LoVo (cell line): ENCODE data around the gene PCDHGB5.
"Not testable (repeated sequence)": the region's sequence is repeated elsewhere in the genome, so short reads cannot be mapped to it uniquely, and the experiment has no call there.

Experiments used
- DNase-seq: peaks from one replicate; pipeline ENCODE4 v3.0.0-alpha.2; 2016; ENCODE audit warnings: low spot score

The PCDHGB5 gene

DNA sequence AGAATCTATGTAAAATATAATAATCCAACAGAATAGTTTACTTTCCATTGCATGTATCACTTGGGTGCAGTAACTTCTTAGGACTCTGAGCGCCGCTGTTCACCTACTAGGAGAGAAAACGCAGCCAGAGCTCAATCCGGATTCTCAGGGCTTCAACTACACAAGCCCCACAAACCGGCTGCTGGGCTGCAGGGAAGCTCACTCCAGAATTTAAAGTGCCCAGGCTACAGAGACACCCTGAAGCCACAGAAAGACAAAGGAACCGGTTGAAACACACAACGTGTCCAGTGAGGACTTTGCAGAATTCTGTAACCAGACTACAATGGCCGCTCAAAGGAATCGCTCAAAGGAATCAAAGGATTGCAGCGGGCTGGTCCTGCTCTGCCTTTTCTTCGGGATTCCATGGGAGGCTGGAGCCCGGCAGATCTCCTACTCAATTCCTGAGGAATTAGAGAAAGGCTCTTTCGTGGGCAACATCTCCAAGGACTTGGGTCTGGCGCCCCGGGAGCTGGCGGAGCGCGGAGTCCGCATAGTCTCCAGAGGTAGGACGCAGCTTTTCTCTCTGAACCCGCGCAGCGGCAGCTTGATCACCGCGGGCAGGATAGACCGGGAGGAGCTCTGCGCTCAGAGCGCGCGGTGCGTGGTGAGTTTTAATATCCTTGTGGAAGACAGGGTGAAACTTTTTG is 15.2 kb downstream of the PCDHGB5 start, which contains the start of gene PCDHGA10:
Gene PCDHGA10 (plus strand): TSS at position 134 of the 686 bp plus-strand sequence. CDS start 189 bp downstream, at position 323.
- DNase-seq = peak; percentile 71

DNA sequence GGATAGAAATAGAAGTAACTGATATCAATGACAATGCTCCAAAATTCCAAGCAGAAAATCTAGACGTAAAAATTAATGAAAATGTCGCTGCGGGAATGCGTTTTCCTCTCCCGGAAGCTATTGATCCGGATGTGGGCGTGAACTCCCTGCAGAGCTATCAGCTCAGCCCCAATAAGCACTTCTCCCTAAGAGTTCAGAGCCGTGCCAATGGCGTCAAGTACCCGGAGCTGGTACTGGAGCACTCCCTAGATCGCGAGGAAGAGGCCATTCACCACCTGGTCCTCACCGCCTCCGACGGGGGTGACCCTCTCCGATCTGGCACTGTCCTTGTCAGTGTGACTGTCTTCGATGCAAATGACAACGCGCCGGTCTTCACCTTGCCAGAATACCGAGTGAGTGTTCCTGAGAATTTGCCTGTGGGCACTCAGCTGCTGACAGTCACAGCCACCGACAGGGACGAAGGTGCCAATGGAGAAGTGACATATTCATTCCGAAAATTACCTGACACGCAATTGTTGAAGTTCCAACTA is 15.9 kb downstream of the PCDHGB5 start:
- no peak for DNase-seq

DNA sequence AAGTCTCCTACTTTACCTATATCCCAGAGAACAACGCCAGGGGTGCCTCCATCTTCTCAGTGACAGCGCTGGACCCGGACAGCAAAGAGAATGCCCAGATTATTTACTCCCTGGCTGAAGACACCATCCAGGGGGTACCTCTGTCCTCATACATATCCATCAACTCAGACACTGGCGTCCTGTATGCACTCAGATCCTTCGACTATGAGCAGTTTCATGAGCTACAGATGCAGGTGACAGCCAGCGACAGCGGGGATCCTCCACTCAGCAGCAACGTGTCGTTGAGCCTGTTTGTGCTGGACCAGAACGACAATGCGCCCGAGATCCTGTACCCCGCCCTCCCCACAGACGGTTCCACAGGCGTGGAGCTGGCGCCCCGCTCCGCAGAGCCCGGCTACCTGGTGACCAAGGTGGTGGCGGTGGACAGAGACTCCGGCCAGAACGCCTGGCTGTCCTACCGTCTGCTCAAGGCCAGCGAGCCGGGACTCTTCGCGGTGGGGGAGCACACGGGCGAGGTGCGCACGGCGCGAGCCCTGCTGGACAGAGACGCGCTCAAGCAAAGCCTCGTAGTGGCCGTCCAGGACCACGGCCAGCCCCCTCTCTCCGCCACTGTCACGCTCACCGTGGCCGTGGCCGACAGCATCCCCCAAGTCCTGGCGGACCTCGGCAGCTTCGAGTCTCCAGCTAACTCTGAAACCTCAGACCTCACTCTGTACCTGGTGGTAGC is 17.0 kb downstream of the PCDHGB5 start:
- DNase-seq = not testable (repeated sequence)

DNA sequence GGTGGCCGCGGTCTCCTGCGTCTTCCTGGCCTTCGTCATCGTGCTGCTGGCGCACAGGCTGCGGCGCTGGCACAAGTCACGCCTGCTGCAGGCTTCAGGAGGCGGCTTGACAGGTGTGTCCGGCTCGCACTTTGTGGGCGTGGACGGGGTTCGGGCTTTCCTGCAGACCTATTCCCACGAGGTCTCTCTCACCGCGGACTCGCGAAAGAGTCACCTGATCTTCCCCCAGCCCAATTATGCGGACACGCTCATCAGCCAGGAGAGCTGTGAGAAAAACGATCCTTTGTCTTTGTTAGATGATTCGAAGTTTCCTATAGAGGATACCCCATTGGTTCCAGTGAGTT is 17.5 kb downstream of the PCDHGB5 start:
- not testable (repeated sequence) for DNase-seq

DNA sequence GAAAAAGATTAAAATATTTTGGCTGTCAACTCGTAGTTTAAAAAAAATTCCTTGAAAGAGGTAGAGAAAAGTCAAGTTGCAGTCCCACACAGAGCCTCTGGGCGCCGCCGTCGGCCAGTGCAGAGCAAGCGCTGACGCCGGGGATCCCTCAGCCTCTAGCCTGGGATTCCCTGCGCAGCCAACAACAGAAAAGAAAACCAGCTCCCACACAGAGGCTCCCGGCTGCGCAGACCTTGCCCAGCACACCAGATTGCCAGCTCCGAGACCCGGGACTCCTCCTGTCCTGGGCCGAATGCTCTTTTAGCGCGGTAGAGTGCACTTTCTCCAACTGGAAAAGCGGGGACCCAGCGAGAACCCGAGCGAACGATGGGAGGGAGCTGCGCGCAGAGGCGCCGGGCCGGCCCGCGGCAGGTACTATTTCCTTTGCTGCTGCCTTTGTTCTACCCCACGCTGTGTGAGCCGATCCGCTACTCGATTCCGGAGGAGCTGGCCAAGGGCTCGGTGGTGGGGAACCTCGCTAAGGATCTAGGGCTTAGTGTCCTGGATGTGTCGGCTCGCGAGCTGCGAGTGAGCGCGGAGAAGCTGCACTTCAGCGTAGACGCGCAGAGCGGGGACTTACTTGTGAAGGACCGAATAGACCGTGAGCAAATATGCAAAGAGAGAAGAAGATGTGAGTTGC is 19.9 kb downstream of the PCDHGB5 start, which contains the start of gene PCDHGB7:
Gene PCDHGB7 (plus strand): TSS at position 184 of the 679 bp plus-strand sequence. CDS start 183 bp downstream, at position 367.
- DNase-seq = peak; percentile 48

DNA sequence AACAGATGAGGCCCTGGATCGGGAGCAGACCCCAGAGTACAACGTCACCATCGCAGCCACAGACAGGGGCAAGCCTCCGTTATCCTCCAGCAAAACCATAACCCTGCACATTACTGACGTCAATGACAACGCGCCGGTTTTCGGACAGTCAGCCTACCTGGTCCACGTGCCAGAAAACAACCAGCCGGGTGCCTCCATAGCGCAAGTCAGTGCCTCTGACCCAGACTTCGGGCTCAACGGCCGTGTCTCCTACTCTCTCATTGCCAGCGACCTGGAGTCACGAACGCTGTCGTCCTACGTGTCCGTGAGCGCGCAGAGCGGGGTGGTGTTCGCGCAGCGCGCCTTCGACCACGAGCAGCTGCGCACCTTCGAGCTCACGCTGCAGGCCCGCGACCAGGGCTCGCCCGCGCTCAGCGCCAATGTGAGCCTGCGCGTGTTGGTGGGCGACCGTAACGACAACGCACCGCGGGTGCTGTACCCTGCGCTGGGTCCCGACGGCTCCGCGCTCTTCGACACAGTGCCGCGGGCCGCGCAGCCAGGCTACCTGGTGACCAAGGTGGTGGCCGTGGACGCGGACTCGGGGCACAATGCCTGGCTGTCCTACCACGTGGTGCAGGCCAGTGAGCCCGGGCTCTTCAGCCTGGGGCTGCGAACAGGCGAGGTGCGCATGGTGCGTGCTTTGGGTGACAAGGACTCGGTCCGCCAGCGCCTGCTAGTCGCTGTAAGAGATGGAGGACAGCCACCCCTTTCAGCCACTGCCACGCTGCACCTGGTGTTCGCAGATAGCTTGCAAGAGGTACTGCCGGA is 21.5 kb downstream of the PCDHGB5 start:
- DNase-seq = no peak

DNA sequence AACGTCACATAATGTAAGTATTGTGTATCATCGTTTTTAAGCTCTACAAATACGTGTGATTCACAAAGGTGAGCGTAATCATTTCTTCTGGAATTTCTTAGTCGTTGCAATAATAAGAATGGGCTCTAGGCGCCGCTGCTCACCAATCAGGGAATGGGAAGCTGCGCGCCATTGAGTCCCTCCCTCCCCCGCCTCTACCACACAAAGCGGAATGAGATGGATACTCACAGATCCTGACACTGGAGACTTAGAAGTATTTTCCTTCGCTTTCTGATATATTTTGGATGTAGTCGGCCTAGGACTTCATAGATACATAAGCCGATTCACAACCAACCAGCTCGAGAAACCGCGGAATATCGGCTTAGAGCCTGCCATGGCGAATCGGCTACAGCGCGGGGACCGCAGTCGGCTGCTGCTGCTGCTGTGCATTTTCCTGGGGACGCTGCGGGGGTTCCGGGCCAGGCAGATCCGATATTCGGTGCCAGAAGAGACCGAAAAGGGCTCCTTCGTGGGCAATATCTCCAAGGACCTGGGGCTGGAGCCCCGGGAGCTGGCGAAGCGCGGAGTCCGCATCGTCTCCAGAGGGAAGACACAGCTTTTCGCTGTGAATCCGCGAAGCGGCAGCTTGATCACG is 23.2 kb downstream of the PCDHGB5 start, which contains the start of gene PCDHGA11:
Gene PCDHGA11 (plus strand): TSS at position 197 of the 634 bp plus-strand sequence. CDS start 177 bp downstream, at position 374.
- DNase-seq = no peak

DNA sequence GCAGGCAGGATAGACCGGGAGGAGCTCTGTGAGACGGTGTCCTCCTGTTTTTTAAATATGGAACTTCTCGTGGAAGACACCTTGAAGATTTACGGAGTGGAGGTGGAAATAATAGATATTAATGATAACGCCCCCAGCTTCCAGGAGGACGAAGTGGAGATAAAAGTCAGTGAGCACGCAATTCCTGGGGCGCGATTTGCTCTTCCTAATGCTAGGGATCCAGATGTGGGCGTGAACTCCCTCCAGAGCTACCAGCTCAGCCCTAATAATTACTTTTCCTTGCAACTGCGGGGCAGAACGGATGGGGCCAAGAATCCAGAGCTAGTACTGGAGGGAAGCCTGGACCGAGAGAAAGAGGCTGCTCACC is 23.7 kb downstream of the PCDHGB5 start:
- DNase-seq = no peak

DNA sequence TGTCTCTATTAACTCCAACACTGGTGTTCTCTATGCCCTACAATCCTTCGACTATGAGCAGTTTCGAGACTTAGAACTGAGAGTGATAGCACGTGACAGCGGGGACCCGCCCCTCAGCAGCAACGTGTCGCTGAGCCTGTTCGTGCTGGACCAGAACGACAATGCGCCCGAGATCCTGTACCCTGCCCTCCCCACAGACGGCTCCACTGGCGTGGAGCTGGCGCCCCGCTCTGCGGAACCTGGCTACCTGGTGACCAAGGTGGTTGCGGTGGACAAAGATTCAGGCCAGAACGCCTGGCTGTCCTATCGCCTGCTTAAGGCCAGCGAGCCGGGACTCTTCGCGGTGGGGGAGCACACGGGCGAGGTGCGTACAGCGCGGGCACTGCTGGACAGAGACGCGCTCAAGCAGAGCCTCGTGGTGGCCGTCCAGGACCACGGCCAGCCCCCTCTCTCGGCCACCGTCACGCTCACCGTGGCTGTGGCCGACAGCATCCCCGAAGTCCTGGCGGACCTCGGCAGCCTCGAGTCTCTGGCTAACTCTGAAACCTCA is 25.1 kb downstream of the PCDHGB5 start:
- DNase-seq = no peak

DNA sequence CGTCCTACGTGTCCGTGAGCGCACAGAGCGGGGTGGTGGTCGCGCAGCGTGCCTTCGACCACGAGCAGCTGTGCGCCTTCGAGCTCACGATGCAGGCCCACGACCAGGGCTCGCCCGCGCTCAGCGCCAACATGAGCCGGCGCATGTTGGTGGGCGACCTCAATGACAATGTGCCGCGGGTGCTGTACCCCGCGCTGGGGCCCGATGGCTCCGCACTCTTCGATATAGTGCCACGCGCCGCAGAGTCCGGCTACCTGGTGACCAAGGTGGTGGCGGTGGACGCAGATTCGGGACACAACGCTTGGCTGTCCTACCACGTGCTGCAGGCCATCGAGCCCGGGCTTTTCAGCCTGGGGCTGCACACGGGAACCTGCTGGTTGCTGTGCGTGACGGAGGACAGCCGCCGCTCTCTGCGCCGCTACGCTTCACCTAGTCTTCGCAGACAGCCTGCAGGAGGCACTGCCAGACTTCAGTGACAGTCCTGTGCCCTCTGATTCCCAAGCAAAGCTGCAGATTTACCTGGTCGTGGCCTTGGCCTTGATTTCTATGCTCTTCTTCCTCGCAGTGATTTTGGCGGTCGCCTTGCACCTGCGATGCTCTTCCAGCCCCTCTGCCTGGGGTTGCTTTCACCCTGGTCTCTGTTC is 30.2 kb downstream of the PCDHGB5 start:
- no peak for DNase-seq

DNA sequence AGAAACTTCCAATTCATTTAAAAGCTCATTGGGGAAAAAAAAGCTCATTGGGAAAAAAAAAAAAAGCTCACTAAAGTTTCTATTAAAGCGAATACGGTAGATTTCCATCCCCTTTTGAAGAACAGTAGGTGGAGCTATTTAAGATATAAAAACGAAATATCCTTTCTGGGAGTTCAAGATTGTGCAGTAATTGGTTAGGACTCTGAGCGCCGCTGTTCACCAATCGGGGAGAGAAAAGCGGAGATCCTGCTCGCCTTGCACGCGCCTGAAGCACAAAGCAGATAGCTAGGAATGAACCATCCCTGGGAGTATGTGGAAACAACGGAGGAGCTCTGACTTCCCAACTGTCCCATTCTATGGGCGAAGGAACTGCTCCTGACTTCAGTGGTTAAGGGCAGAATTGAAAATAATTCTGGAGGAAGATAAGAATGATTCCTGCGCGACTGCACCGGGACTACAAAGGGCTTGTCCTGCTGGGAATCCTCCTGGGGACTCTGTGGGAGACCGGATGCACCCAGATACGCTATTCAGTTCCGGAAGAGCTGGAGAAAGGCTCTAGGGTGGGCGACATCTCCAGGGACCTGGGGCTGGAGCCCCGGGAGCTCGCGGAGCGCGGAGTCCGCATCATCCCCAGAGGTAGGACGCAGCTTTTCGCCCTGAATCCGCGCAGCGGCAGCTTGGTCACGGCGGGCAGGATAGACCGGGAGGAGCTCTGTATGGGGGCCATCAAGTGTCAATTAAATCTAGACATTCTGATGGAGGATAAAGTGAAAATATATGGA is 32.8 kb downstream of the PCDHGB5 start, which contains the start of gene PCDHGA12:
Gene PCDHGA12 (plus strand): TSS at position 176 of the 782 bp plus-strand sequence. CDS start 253 bp downstream, at position 429.
- DNase-seq = no peak

DNA sequence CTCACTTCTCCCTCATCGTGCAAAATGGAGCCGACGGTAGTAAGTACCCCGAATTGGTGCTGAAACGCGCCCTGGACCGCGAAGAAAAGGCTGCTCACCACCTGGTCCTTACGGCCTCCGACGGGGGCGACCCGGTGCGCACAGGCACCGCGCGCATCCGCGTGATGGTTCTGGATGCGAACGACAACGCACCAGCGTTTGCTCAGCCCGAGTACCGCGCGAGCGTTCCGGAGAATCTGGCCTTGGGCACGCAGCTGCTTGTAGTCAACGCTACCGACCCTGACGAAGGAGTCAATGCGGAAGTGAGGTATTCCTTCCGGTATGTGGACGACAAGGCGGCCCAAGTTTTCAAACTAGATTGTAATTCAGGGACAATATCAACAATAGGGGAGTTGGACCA is 33.5 kb downstream of the PCDHGB5 start:
- no peak for DNase-seq

DNA sequence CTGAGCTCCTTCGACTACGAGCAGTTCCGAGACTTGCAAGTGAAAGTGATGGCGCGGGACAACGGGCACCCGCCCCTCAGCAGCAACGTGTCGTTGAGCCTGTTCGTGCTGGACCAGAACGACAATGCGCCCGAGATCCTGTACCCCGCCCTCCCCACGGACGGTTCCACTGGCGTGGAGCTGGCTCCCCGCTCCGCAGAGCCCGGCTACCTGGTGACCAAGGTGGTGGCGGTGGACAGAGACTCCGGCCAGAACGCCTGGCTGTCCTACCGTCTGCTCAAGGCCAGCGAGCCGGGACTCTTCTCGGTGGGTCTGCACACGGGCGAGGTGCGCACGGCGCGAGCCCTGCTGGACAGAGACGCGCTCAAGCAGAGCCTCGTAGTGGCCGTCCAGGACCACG is 34.6 kb downstream of the PCDHGB5 start:
- DNase-seq = not testable (repeated sequence)

DNA sequence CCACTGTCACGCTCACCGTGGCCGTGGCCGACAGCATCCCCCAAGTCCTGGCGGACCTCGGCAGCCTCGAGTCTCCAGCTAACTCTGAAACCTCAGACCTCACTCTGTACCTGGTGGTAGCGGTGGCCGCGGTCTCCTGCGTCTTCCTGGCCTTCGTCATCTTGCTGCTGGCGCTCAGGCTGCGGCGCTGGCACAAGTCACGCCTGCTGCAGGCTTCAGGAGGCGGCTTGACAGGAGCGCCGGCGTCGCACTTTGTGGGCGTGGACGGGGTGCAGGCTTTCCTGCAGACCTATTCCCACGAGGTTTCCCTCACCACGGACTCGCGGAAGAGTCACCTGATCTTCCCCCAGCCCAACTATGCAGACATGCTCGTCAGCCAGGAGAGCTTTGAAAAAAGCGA is 35.0 kb downstream of the PCDHGB5 start:
- DNase-seq = not testable (repeated sequence)

DNA sequence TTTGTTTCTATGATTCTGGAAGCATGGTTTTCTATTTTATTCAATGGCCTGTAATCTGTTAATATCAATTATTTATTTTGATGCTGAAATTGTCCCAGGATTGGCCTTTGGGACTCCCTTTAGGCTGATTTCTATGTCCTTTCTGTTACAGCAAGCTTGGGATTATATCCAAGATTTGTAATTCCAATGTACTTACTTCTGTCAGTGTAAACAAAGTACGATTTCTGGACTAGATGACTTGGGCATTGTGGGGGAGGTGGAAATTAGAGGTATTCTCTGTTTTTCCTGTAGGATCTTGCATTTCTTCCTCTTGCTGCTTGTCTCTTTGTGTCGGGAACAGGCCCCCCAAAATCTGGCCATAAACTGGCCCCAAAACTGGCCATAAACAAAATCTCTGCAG is 36.3 kb downstream of the PCDHGB5 start:
- no peak for DNase-seq

DNA sequence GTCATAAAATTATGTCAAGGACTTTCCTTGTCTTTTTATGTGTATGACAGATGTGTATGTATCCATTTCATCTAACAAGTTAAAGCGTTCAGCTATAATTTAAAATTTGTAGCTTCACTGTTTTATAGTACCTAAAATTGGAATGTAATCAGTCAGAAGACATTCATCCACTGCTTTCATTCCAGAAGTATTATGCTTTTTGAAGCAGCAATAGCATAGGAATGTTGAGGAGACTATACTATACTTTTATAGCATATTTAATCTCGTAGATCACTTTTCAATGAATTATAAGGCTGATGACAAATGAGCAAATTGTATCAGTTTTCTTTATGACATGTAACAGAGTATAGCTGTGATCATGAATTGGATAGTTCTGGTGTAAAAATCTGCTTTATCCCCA is 39.5 kb downstream of the PCDHGB5 start:
- no peak for DNase-seq

DNA sequence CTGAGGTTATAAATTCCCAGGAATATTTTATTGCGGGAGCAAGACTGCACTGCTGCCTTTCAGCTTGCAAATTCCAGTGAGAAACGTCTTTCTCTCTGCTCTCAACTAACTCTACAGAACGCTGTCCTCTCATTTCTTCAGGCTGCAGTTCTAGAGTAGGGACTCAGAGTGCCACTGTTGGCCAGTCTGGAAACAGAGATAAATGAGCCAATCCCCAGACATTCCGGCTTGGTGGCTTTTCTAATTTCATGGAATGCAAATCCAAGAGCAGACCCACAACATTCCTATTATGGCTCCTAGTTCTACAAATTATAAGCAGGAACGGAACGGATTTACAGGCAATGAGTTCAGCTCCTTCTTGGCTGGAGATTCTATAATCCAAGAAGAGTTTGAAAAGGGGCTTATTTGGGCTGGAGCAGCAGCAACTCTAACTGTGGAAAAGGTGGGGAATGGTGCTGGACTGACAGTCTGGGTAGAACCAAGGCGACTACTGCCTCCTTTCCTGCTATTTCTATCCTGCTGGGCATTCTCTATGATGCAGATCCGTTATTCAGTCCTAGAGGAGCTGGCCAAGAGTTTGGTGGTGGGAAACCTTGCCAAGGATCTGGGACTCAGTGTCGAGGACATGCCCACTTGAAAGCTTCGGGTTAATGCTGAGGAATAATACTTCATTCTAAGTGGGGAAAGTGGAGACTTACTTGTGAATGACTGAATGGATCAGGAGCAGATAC is 41.8 kb downstream of the PCDHGB5 start:
- DNase-seq = no peak

DNA sequence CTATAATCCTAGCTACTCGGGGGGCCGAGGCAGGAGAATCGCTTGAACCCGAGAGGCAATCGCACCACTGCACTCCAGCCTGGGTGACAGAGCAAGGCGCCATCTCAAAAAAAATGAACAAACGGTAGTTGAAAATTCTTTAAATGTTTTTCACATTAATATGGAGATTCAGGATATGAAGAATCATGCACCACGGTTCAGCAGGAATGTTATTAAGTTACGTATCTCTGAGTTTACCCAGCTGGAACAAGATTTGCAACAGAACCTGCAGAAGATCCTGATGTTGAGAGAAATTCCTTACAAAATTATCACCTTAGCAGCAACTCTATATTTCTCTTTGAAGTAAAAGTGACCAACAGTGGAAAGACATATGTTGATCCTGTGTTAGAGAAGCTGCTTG is 42.6 kb downstream of the PCDHGB5 start:
- no peak for DNase-seq
